CD4-positive, alpha-beta T cell treated with Interleukin-15 for 1 hour (primary cell): ENCODE measurements around the gene GRM7.

Experiments used
- DNase-seq: peaks from one replicate; pipeline ENCODE4 v3.0.0-alpha.2; 2020

GRM7 gene

GRCh38 chr3:7518026-7518425 is 657.1 kb downstream of the GRM7 start:
- DNase-seq = no peak

GRCh38 chr3:7518456-7518855 is 657.5 kb downstream of the GRM7 start:
- no peak for DNase-seq

GRCh38 chr3:7520059-7520458 is 659.1 kb downstream of the GRM7 start:
- no peak for DNase-seq

- no peak for DNase-seq
Measured at GRCh38 chr3:7520593-7520992, 659.7 kb downstream of the GRM7 start.

GRCh38 chr3:7536510-7536909 is 675.6 kb downstream of the GRM7 start:
- no peak for DNase-seq

- DNase-seq = no peak
Measured at GRCh38 chr3:7536921-7537320, 676.0 kb downstream of the GRM7 start.

- DNase-seq = no peak
Measured at GRCh38 chr3:7543294-7543880, 682.5 kb downstream of the GRM7 start.

- no peak for DNase-seq
Measured at GRCh38 chr3:7545334-7545733, 684.4 kb downstream of the GRM7 start.

GRCh38 chr3:7546253-7546652 is 685.3 kb downstream of the GRM7 start:
- no peak for DNase-seq

GRCh38 chr3:7547826-7548225 is 686.9 kb downstream of the GRM7 start:
- DNase-seq = no peak

- DNase-seq = no peak
Measured at GRCh38 chr3:7562892-7563291, 702.0 kb downstream of the GRM7 start.

- no peak for DNase-seq
Measured at GRCh38 chr3:7565574-7565973, 704.7 kb downstream of the GRM7 start.

- DNase-seq = no peak
Measured at GRCh38 chr3:7567160-7567559, 706.2 kb downstream of the GRM7 start.

GRCh38 chr3:7568526-7569184 is 707.7 kb downstream of the GRM7 start:
- no peak for DNase-seq

GRCh38 chr3:7573330-7573729 is 712.4 kb downstream of the GRM7 start:
- DNase-seq = no peak

- DNase-seq = no peak
Measured at GRCh38 chr3:7574435-7574834, 713.5 kb downstream of the GRM7 start.

GRCh38 chr3:7576071-7576470 is 715.2 kb downstream of the GRM7 start:
- no peak for DNase-seq

- no peak for DNase-seq
Measured at GRCh38 chr3:7576506-7576905, 715.6 kb downstream of the GRM7 start.

GRCh38 chr3:7577513-7577912 is 716.6 kb downstream of the GRM7 start:
- no peak for DNase-seq

GRCh38 chr3:7581831-7582230 is 720.9 kb downstream of the GRM7 start:
- DNase-seq = no peak

GRCh38 chr3:7585052-7585451 is 724.1 kb downstream of the GRM7 start:
- DNase-seq = no peak

GRCh38 chr3:7588236-7588635 is 727.3 kb downstream of the GRM7 start:
- DNase-seq = no peak

GRCh38 chr3:7589526-7589925 is 728.6 kb downstream of the GRM7 start:
- no peak for DNase-seq

GRCh38 chr3:7602297-7602696 is 741.4 kb downstream of the GRM7 start:
- DNase-seq = no peak

- no peak for DNase-seq
Measured at GRCh38 chr3:7607083-7607482, 746.2 kb downstream of the GRM7 start.
